ENCODE measurements around the gene TBC1D3.
"Not testable (repeated sequence)": the region's sequence is repeated elsewhere in the genome, so short reads cannot be mapped to it uniquely, and the experiment has no call there.

- not testable (repeated sequence) for TF ChIP-seq ELF4 (IDR thresholded peaks at IDR 0.05); FOXM1 (IDR thresholded peaks at IDR 0.05; ENCODE audit: borderline replicate concordance); BHLHE40 (IDR thresholded peaks at IDR 0.05; ENCODE audit: borderline replicate concordance); ZNF384 (IDR thresholded peaks at IDR 0.05); SUZ12 (IDR thresholded peaks at IDR 0.05); FOXK2 (IDR thresholded peaks at IDR 0.05); LEF1 (IDR thresholded peaks at IDR 0.05; ENCODE audit: borderline replicate concordance); HDGF (IDR thresholded peaks at IDR 0.05; ENCODE audit: borderline replicate concordance)
- TF ChIP-seq, protein P1, sequence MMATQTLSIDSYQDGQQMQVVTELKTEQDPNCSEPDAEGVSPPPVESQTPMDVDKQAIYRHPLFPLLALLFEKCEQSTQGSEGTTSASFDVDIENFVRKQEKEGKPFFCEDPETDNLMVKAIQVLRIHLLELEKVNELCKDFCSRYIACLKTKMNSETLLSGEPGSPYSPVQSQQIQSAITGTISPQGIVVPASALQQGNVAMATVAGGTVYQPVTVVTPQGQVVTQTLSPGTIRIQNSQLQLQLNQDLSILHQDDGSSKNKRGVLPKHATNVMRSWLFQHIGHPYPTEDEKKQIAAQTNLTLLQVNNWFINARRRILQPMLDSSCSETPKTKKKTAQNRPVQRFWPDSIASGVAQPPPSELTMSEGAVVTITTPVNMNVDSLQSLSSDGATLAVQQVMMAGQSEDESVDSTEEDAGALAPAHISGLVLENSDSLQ (IDR thresholded peaks at IDR 0.05), result not testable (repeated sequence)
Observed at GRCh38 chr17:38232790-38233189, 40.4 kb upstream of the TBC1D3 start.

All from HEK293T (cell line).